Heart right ventricle (tissue), 16 donors: ENCODE measurements around the gene TAC3. TPM values are rescaled to one million over a fixed set of nuclear protein-coding genes. Genes with fewer than 3 reads are reported as not detected.
A peak's percentile ranks its signal among the peaks of the same experiment; 100 is the strongest.

ENCODE experiments used
- ATAC-seq, 8 donors: fragments of 200-7000 bp; cut with Tn5 transposase; one replicate each; pipeline ENCODE4 v1.9.1; 2020; ENCODE audit warnings: mild to moderate bottlenecking in 8 of 8, moderate library complexity in 8 of 8, moderate number of reproducible peaks in 1 of 8
- DNase-seq, 2 donors: peaks; one replicate each; pipeline ENCODE4 v3.0.0-alpha.2; 2020
- H3K27ac ChIP-seq, 10 donors: fragments of 200-600 bp; sonication (generic) in 2 of 10; one replicate each; pipeline versions ENCODE4 v1.5.0 to v1.8.0; 2020 to 2022; ENCODE audit warnings: mild to moderate bottlenecking in 3 of 10
- H3K27me3 ChIP-seq, 7 donors: fragments of 200-600 bp; one replicate each; pipeline ENCODE4 v1.8.0; 2021 to 2022; ENCODE audit warnings: mild to moderate bottlenecking in 2 of 7
- H3K36me3 ChIP-seq, 9 donors: fragments of 200-600 bp; sonication (generic) in 1 of 9; one replicate each; pipeline versions ENCODE4 v1.5.0 to v1.8.0; 2020 to 2022; ENCODE audit warnings: mild to moderate bottlenecking in 2 of 9
- H3K4me1 ChIP-seq, 9 donors: fragments of 200-600 bp; sonication (generic) in 1 of 9; one replicate each; pipeline versions ENCODE4 v1.5.0 to v1.8.0; 2020 to 2022; ENCODE audit warnings: mild to moderate bottlenecking in 4 of 9
- H3K4me3 ChIP-seq, 10 donors: fragments of 200-600 bp; sonication (generic) in 2 of 10; one replicate each; pipeline versions ENCODE4 v1.5.0 to v1.8.0; 2020 to 2022; ENCODE audit warnings: mild to moderate bottlenecking in 7 of 10, moderate library complexity in 2 of 10
- H3K9me3 ChIP-seq, 11 donors: fragments of 200-600 bp in 10 of 11; sonication (generic) in 2 of 11; one replicate each; pipeline versions ENCODE4 v1.5.0 to v1.8.0; 2013 to 2022; ENCODE audit warnings: mild to moderate bottlenecking in 2 of 11, control low read depth in 1 of 11, moderate library complexity in 1 of 11
- CTCF ChIP-seq, 9 donors: fragments of 200-600 bp; sonication (generic) in 2 of 9; IDR thresholded peaks; one replicate each; pipeline versions ENCODE4 v1.5.0 to v1.8.0; 2021 to 2022; ENCODE audit warnings: antibody characterized with exemption in 9 of 9, mild to moderate bottlenecking in 5 of 9, moderate library complexity in 1 of 9
- WGBS, 2 donors: extraction: QIAGEN DNeasy Blood & Tissue Kit; methylation state at CpG; one replicate each; pipeline ENCODE4 v1.1.7; 2013; ENCODE audit warnings: inconsistent platforms in 1 of 2; 5-methylcytosine and 5-hydroxymethylcytosine counted together
- intact Hi-C, 10 donors: fragments of 100-400 bp; cut with DNase I; formaldehyde crosslinking; loops; one replicate each; pipeline versions ENCODE4 v1.11.1 to v1.14.2; 2022
- polyA plus RNA-seq, 2 donors: library from polyadenylated mRNA; stranded (reverse); fragments of 200-250 nt; gene quantifications; one replicate each; pipeline ENCODE4 v1.2.3, GENCODE V29; 2013
- total RNA-seq, 10 donors: library from RNA; stranded (reverse); fragmentation: NEBNext Ultra II Directional in 3 of 10; extraction: Animal tissue kit (Norgen Biotek cat#: 25700) in 3 of 10; gene quantifications; one replicate each; pipeline versions ENCODE4 v1.2.1 to v1.2.4, GENCODE V29; 2021 to 2023
- donor health status: Arrhythmogenic right ventricular cardiomyopathy.
- donor health status: ischemic (EF 13 %, LVEDD 7.1; RV severe dilation, severe dysfunction).
- donor health status: healthy with polysubstance abuse.
- donor health status: DM: no; HTN: yes; CAD: no.
- donor health status: DM: no; HTN: no; CAD: no.
- donor health status: ischemic (EF 25% LVEDD 6.9; RV normal size, moderate dysfunction).
- donor health status: ischemic (EF 25% LVEDD 5.7; RV mildly dilated, moderate dysfunction).
- donor health status: healthy.
- donor health status: DM: yes; HTN: yes; CAD: no.
- donor health status: Ischemic cardiomyopathy.
- donor health status: ischemic (EF 35%, LVEDD 5.7; RV mildly dilated, moderate dysfunction).
- donor health status: nonischemic (EF 11% LVEDD 7.7; RV severe dilation, severe dysfunction).
- donor health status: DM: yes; HTN: yes; CAD: no.
- donor health status: PGD.
- donor health status: ischemic (EF 29% LVEDD 5.4; RV normal size, mild dysfunction).
- donor health status: nonischemic (EF 23%, LVEDD 6.1; RV moderate dilation, normal function).

Gene TAC3
- total and polyA plus RNA-seq, 12 donors, result not detected

GRCh38 chr12:56990648-56991318, 25.5 kb downstream of the TAC3 start:
- intact Hi-C loops, result loop anchor here in 1 of 10 donors (5.0 kb wide), 1 partner anchor 153 kb away; no protein-coding TSS in a partner anchor
- Histone ChIP-seq H3K27ac (peak overlapping the region in 6 of 10 donors; percentile 17 to 72 (median 46)), H3K36me3 (peaks cover 0 to 8% (median 0%) of the 10 kb centered on the region in 9 donors), H3K9me3 (no peaks in the 10 kb centered on the region), H3K4me1 (peaks cover 2 to 46% (median 36%) of the 10 kb centered on the region in 9 donors), H3K4me3 (no peak overlapping the region), H3K27me3 (no peaks in the 10 kb centered on the region)
- WGBS, 2 donors, result 48 to 51% methylated on average over 7 of the region's 7 CpGs
- no peak for DNase-seq
- no peak for TF ChIP-seq CTCF (IDR thresholded peaks at IDR 0.05)
- peak in 2 of 8 donors; percentile 10 for ATAC-seq

GRCh38 chr12:56989861-56990610, 26.3 kb downstream of the TAC3 start:
- Histone ChIP-seq H3K27me3 (no peaks in the 10 kb centered on the region), H3K4me1 (peaks cover 2 to 46% (median 36%) of the 10 kb centered on the region in 9 donors), H3K9me3 (no peaks in the 10 kb centered on the region), H3K4me3 (no peak overlapping the region), H3K27ac (peak overlapping the region in 1 of 10 donors; percentile 45), H3K36me3 (peaks cover 0 to under 1% (median 0%) of the 10 kb centered on the region in 9 donors)
- intact Hi-C loops, result loop anchor here in 8 of 10 donors (2.0 to 10.0 kb wide), 6 partner anchors 148 to 233 kb away; partner anchors contain the start of gene HSD17B6 (in 4 of the 8)
- 66 to 73% methylated on average over 7 of the region's 7 CpGs for WGBS, 2 donors
- TF ChIP-seq CTCF (IDR thresholded peaks at IDR 0.05), result no peak
- ATAC-seq (no peak), DNase-seq (no peak)

GRCh38 chr12:56988207-56988739, 28.1 kb downstream of the TAC3 start:
- WGBS, 2 donors, result 14 to 15% methylated on average over 5 of the region's 5 CpGs
- Histone ChIP-seq H3K27me3 (no peaks in the 10 kb centered on the region), H3K36me3 (no peaks in the 10 kb centered on the region), H3K4me3 (no peak overlapping the region), H3K4me1 (peaks cover 2 to 46% (median 36%) of the 10 kb centered on the region in 9 donors), H3K27ac (peak overlapping the region in 5 of 10 donors; percentile 26 to 65 (median 41)), H3K9me3 (no peaks in the 10 kb centered on the region)
- intact Hi-C loops, result loop anchor here in 9 of 10 donors (1.0 to 10.0 kb wide), 7 partner anchors 146 to 231 kb away; partner anchors contain the start of gene HSD17B6 (in 5 of the 9)
- TF ChIP-seq CTCF (IDR thresholded peaks at IDR 0.05), result no peak
- ATAC-seq, result peak; percentile 65 to 87 (median 83)
- peak; percentile 41 to 57 for DNase-seq

GRCh38 chr12:56987551-56988053, 28.7 kb downstream of the TAC3 start:
- DNase-seq, result peak; percentile 75 to 81
- H3K4me3 ChIP-seq, result peak overlapping the region in 2 of 10 donors; percentile 6 to 20
- H3K4me1 ChIP-seq, result peaks cover 2 to 46% (median 36%) of the 10 kb centered on the region in 9 donors
- H3K9me3 ChIP-seq, result no peaks in the 10 kb centered on the region
- intact Hi-C loops, result loop anchor here (1.0 to 10.0 kb wide), 7 partner anchors 145 to 230 kb away; partner anchors contain the start of gene HSD17B6 (in 6 of the 10)
- ATAC-seq, result peak; percentile 72 to 92 (median 84)
- no peaks in the 10 kb centered on the region for H3K27me3 ChIP-seq
- H3K36me3 ChIP-seq, result no peaks in the 10 kb centered on the region
- peak overlapping the region in 4 of 10 donors; percentile 40 to 65 (median 43) for H3K27ac ChIP-seq
- WGBS, 2 donors, result 24% methylated on average over 11 of the region's 11 CpGs
- TF ChIP-seq CTCF (IDR thresholded peaks at IDR 0.05), result peak; percentile 81 to 94 (median 91)
